Head of caudate nucleus (tissue), 42 donors: ENCODE data around the gene OR10G8.
A peak's percentile ranks its signal among the peaks of the same experiment; 100 is the strongest.
"Not testable (repeated sequence)": the region's sequence is repeated elsewhere in the genome, so short reads cannot be mapped to it uniquely, and the experiment has no call there.

Source experiments
- DNase-seq, 42 donors: peaks; one replicate each; pipeline versions ENCODE4 v3.0.0 to v3.0.0-alpha.2; 2020 to 2021; ENCODE audit warnings: mixed read lengths in 7 of 42
- intact Hi-C: fragments of 100-400 bp; cut with DNase I; formaldehyde crosslinking; loops from one replicate; pipeline ENCODE4 v1.15.0; 2022

Gene OR10G8

GRCh38 chr11:124026498-124026897 lies at the start of gene OR10G8:
TSS of gene OR10G8 (plus strand) at chr11:124026798. CDS start at chr11:124029623, 2,825 bp downstream.
- DNase-seq: no peak
- intact Hi-C loops: no loop called here

- no peak for DNase-seq
- intact Hi-C loops: no loop called here
These were observed 48.8 kb upstream of the OR10G8 start, which contains the start of gene OR10S1 for GRCh38 chr11:123977731-123978347. TSS of gene OR10S1 (minus strand) at chr11:123977781. CDS start at chr11:123977664, 117 bp downstream.

GRCh38 chr11:123979311-123979710 lies 47.3 kb upstream of the OR10G8 start:
- intact Hi-C loops: no loop called here
- DNase-seq: no peak

GRCh38 chr11:123995119-123995518 lies 31.5 kb upstream of the OR10G8 start, which contains the start of gene OR10G6:
TSS of gene OR10G6 (minus strand) at chr11:123995161. CDS start at chr11:123995161, 0 bp downstream.
- intact Hi-C loops: no loop called here

GRCh38 chr11:124012697-124013096 lies 13.9 kb upstream of the OR10G8 start, which contains the start of gene OR10G4:
TSS of gene OR10G4 (plus strand) at chr11:124012997. CDS start at chr11:124015575, 2,578 bp downstream.
- DNase-seq: no peak
- intact Hi-C loops: no loop called here

More at GRCh38 chr11:123995119-123995518, 31.5 kb upstream of the OR10G8 start, which contains the start of gene OR10G6:
- DNase-seq: no peak

GRCh38 chr11:124015837-124016236 lies 10.8 kb upstream of the OR10G8 start:
- intact Hi-C loops, DNase-seq: not testable (repeated sequence)

GRCh38 chr11:124036666-124037065 lies 10.1 kb downstream of the OR10G8 start:
- no peak for DNase-seq
- intact Hi-C loops: no loop called here

- no peak for DNase-seq
These were observed 13.0 kb downstream of the OR10G8 start for GRCh38 chr11:124039557-124039956.

GRCh38 chr11:124041254-124041653 lies 14.7 kb downstream of the OR10G8 start, which contains the start of gene OR10G7:
TSS of gene OR10G7 (minus strand) at chr11:124041325. CDS start at chr11:124039001, 2,324 bp downstream.
- DNase-seq: no peak
- intact Hi-C loops: no loop called here

More at GRCh38 chr11:124039557-124039956, 13.0 kb downstream of the OR10G8 start:
- intact Hi-C loops: no loop called here

- intact Hi-C loops: no loop called here
- no peak for DNase-seq
These were observed 16.8 kb downstream of the OR10G8 start for GRCh38 chr11:124043420-124043819.

GRCh38 chr11:124050748-124051147 lies 24.1 kb downstream of the OR10G8 start:
- no peak for DNase-seq
- intact Hi-C loops: no loop called here

GRCh38 chr11:124052966-124053365 lies 26.4 kb downstream of the OR10G8 start:
- DNase-seq: no peak
- intact Hi-C loops: no loop called here

GRCh38 chr11:124068601-124069110 lies 42.1 kb downstream of the OR10G8 start:
- DNase-seq: no peak
- intact Hi-C loops: no loop called here

GRCh38 chr11:124069429-124070401 lies 43.1 kb downstream of the OR10G8 start:
- intact Hi-C loops: no loop called here
- DNase-seq: peak in 36 of 42 donors; percentile 22 to 78 (median 46)

- DNase-seq: peak; percentile 25 to 89 (median 78)
These were observed 44.5 kb downstream of the OR10G8 start for GRCh38 chr11:124070915-124071622.

GRCh38 chr11:124071623-124071948 lies 45.0 kb downstream of the OR10G8 start:
- no peak for DNase-seq
- intact Hi-C loops: no loop called here

More at GRCh38 chr11:124070915-124071622, 44.5 kb downstream of the OR10G8 start:
- intact Hi-C loops: no loop called here

- intact Hi-C loops: no loop called here
- DNase-seq: no peak
These were observed 45.5 kb downstream of the OR10G8 start for GRCh38 chr11:124072147-124072546.

- no peak for DNase-seq
- intact Hi-C loops: no loop called here
These were observed 48.0 kb downstream of the OR10G8 start for GRCh38 chr11:124074554-124074953.

- DNase-seq: no peak
- intact Hi-C loops: no loop called here
These were observed 48.9 kb downstream of the OR10G8 start for GRCh38 chr11:124075492-124075840.
